Stomach (tissue), 9 donors: ENCODE data around the gene SUSD4. TPM values are rescaled to one million over a fixed set of nuclear protein-coding genes. Genes with fewer than 3 reads are reported as not detected.
A peak's percentile ranks its signal among the peaks of the same experiment; 100 is the strongest.

Experiments
- DNase-seq, 2 donors: peaks; one replicate each; pipeline versions ENCODE4 v3.0.0 to v3.0.0-alpha.2; 2013 to 2019
- H3K27ac ChIP-seq, 5 donors: fragments of 200-600 bp in 4 of 5; sonication (generic) in 4 of 5; one replicate each; pipeline ENCODE4 v1.5.1; 2013 to 2019; ENCODE audit warnings: mild to moderate bottlenecking in 1 of 5, moderate library complexity in 1 of 5
- H3K27me3 ChIP-seq, 3 donors: fragments of 200-600 bp; sonication (generic); one replicate each; pipeline ENCODE4 v1.5.1; 2017 to 2019; ENCODE audit warnings: mixed run types in 1 of 3
- H3K36me3 ChIP-seq, 4 donors: fragments of 200-600 bp; sonication (generic); 1 replicate in 3 of 4; 2 replicates in 1 of 4; pipeline ENCODE4 v1.5.1; 2016 to 2019
- H3K4me1 ChIP-seq, 4 donors: fragments of 200-600 bp; sonication (generic); one replicate each; pipeline ENCODE4 v1.5.1; 2016 to 2019
- H3K4me3 ChIP-seq, 4 donors: fragments of 200-600 bp; sonication (generic) in 3 of 4; one replicate each; pipeline ENCODE4 v1.5.1; 2016 to 2019; ENCODE audit warnings: mild to moderate bottlenecking in 1 of 4
- H3K9me3 ChIP-seq, 4 donors: fragments of 200-600 bp; sonication (generic); one replicate each; pipeline ENCODE4 v1.5.1; 2016 to 2019
- EP300 ChIP-seq: sonication (generic); formaldehyde crosslinking; IDR thresholded peaks from one replicate; pipeline ENCODE4 v1.6.1; 2017; ENCODE audit warnings: antibody characterized with exemption
- POLR2A ChIP-seq, 4 donors: fragments of 450-650 bp; IDR thresholded peaks; one replicate each; pipeline ENCODE4 v1.6.1; 2016; ENCODE audit warnings: antibody characterized with exemption in 4 of 4, control low read depth in 2 of 4, mild to moderate bottlenecking in 1 of 4, moderate library complexity in 1 of 4
- POLR2AphosphoS5 ChIP-seq, 3 donors: sonication (generic); formaldehyde crosslinking; IDR thresholded peaks; one replicate each; pipeline ENCODE4 v1.6.1; 2016; ENCODE audit warnings: antibody characterized with exemption in 3 of 3
- WGBS, 5 donors: extraction: QIAGEN DNeasy Blood & Tissue Kit in 3 of 5; methylation state at CpG; one replicate each; pipeline versions ENCODE4 v1.1.5 to v1.1.7; 2013 to 2018; 5-methylcytosine and 5-hydroxymethylcytosine counted together
- intact Hi-C: fragments of 100-400 bp; cut with DNase I; formaldehyde crosslinking; loops from one replicate; pipeline ENCODE4 v1.15.1; 2023; ENCODE audit warnings: low total_unique reads
- polyA plus RNA-seq, 3 donors: library from polyadenylated mRNA; stranded (reverse); fragments of 200-250 nt; gene quantifications; one replicate each; pipeline ENCODE4 v1.2.3, GENCODE V29; 2013
- total RNA-seq, 5 donors: library from RNA; depleted of rRNA; stranded (reverse); fragments of >200 nt; gene quantifications; one replicate each; pipeline versions ENCODE4 v1.1.0 to v1.2.3, GENCODE V29; 2014 to 2016
- TF ChIP-seq, protein P1 (sequence below), 7 experiments: fragments of 450-650 bp in 4 of 7; fragments of 200-600 bp in 3 of 7; sonication (generic) in 3 of 7; IDR thresholded peaks; one replicate each; pipeline ENCODE4 v1.5.1; 2016 to 2019; ENCODE audit warnings: antibody characterized with exemption in 7 of 7, control low read depth in 2 of 7, mild to moderate bottlenecking in 1 of 7
- donor health status: healthy with polysubstance abuse.
- donor health status: Bipolar disorder and iron deficiency.
- donor health status: healthy.

SUSD4 gene
- total and polyA plus RNA-seq, 8 donors = 5.5 to 35.6 (median 8.1) TPM; not detected in 1

DNA sequence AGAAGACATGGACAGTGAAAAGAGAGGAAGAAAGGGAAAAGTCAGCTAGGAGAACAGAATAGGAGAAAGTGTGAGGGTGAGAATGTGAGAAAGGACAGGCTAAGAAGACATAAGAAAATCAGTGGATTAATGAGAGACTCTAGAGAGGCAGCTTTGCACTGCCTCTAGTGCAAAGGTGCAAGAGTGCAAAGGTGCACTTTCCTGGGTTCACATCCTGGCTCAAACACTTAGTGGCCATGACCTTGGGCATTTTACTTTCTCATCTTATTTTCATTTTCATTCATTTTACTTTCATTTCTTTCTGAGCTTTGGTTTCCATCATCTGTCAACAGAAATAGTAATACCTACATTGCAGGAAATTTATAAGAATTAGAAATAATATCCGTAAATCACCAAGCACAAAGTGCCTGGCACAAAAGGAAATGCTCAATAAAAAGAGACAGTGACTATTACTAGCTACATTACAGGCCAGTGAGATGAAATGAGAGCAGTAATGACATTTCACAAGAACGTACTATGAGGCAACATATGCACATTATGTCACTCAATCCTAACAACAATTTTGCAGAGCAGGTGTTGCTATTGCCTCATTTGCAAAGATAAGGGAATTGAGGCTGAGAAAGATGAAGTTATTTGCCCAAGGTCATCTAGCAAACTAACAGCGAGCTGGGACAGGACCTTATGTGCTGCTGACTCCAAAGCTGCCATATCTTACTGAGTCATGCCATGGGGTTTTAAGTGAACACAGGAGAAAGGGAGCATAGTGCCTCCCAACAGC is 113.9 kb downstream of the SUSD4 start:
- Histone ChIP-seq H3K4me3 (no peak overlapping the region), H3K36me3 (no peaks in the 10 kb centered on the region), H3K27ac (no peak overlapping the region), H3K27me3 (no peaks in the 10 kb centered on the region), H3K4me1 (peaks cover 0 to 14% (median 4%) of the 10 kb centered on the region in 4 donors), H3K9me3 (no peaks in the 10 kb centered on the region)
- 56 to 72% (median 62%) methylated on average over 3 of the region's 3 CpGs for WGBS, 5 donors
- peak in 1 of 3 donors; percentile 52 for TF ChIP-seq POLR2AphosphoS5 (IDR thresholded peaks at IDR 0.05)
- TF ChIP-seq POLR2A (IDR thresholded peaks at IDR 0.05) = no peak
- TF ChIP-seq, protein P1, sequence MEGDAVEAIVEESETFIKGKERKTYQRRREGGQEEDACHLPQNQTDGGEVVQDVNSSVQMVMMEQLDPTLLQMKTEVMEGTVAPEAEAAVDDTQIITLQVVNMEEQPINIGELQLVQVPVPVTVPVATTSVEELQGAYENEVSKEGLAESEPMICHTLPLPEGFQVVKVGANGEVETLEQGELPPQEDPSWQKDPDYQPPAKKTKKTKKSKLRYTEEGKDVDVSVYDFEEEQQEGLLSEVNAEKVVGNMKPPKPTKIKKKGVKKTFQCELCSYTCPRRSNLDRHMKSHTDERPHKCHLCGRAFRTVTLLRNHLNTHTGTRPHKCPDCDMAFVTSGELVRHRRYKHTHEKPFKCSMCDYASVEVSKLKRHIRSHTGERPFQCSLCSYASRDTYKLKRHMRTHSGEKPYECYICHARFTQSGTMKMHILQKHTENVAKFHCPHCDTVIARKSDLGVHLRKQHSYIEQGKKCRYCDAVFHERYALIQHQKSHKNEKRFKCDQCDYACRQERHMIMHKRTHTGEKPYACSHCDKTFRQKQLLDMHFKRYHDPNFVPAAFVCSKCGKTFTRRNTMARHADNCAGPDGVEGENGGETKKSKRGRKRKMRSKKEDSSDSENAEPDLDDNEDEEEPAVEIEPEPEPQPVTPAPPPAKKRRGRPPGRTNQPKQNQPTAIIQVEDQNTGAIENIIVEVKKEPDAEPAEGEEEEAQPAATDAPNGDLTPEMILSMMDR (IDR thresholded peaks at IDR 0.05) = no peak
- intact Hi-C loops = no loop called here
- DNase-seq = peak; percentile 17 to 41

GRCh38 chr1:223248770-223249140 is 115.2 kb downstream of the SUSD4 start:
- intact Hi-C loops = no loop called here
- TF ChIP-seq POLR2A (IDR thresholded peaks at IDR 0.05) (no peak), EP300 (no peak), POLR2AphosphoS5 (IDR thresholded peaks at IDR 0.05) (no peak)
- TF ChIP-seq, protein P1 (IDR thresholded peaks at IDR 0.05) = no peak
- Histone ChIP-seq H3K36me3 (no peaks in the 10 kb centered on the region), H3K4me1 (peaks cover 0 to 14% (median 4%) of the 10 kb centered on the region in 4 donors), H3K4me3 (no peak overlapping the region), H3K9me3 (no peaks in the 10 kb centered on the region), H3K27me3 (no peaks in the 10 kb centered on the region), H3K27ac (no peak overlapping the region)
- WGBS, 5 donors = 71 to 82% (median 77%) methylated on average over 6 of the region's 6 CpGs
- peak; percentile 16 to 60 for DNase-seq

DNA sequence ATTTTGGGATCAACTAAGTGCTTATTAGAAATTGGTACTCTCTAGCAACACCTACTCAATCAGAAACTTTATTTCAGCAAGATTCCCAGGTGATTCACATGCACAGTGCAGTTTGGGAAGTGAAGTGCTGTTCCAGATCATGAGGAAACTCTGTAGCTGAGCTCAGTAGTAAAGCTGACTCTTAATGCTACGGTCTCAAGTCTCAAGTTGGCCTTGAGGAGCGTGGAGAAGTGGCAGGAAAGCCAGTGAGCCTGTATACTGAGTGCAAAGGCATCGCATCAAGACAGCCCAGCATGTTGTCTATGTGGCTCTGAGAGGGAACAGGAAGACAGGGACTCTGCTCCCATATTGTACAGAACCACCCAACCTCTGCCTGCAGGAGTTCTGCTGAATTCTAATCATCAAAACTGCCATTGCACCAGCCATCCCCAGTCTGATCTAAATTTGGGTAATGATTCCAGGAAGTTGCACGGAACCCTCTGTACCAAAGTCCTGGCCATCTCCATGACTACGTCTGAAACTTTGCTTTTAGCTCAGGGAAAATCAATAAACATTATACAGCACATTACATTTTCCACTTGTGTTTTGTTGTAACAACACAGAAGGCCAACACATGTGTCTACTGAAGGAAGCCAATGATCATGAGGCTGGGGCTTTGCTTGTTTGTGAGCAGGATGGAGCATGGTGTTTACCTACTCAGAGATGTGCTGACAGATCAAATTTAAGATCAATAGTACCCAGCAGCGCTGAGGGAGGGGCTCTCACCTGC is 115.8 kb downstream of the SUSD4 start:
- intact Hi-C loops = no loop called here
- 65 to 81% (median 72%) methylated on average over 6 of the region's 6 CpGs for WGBS, 5 donors
- Histone ChIP-seq H3K36me3 (no peaks in the 10 kb centered on the region), H3K27me3 (no peaks in the 10 kb centered on the region), H3K4me1 (peaks cover 0 to 14% (median 4%) of the 10 kb centered on the region in 4 donors), H3K9me3 (no peaks in the 10 kb centered on the region), H3K4me3 (no peak overlapping the region), H3K27ac (no peak overlapping the region)
- TF ChIP-seq POLR2A (IDR thresholded peaks at IDR 0.05) = no peak
- no peak for TF ChIP-seq POLR2AphosphoS5 (IDR thresholded peaks at IDR 0.05)
- TF ChIP-seq, protein P1 (IDR thresholded peaks at IDR 0.05) = no peak
- no peak for TF ChIP-seq EP300
- DNase-seq = peak in 1 of 2 donors; percentile 30

DNA sequence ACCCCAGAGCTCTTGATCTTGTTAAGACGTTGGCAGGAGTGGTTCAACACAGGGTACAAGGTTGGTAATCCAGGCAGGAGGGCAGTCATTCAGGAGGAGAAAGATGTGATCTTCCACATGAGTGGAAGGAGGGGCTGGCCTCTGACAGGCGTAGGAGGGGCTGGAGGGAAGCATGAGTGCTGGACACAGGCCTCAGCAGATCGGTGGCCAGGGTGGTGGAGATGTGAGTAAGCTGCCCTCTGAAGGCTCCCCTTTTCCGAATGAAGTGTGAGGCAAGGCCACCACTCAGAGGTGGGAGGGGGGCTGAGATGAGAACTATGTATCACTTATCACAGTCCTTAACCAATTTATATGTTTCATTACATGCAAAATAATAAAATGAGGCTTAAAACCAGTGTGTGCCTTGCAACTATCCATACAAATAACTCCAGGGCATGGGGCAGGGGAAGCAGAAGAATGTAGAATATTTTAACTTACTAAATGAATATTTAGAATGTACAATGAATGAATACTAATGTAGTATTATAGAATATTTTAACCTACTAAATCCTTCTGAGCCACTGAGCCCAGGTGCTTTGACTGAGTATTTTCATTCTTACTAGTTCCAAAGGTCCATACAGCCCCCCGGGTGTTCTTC is 117.4 kb downstream of the SUSD4 start:
- H3K27me3 ChIP-seq = no peaks in the 10 kb centered on the region
- intact Hi-C loops = no loop called here
- no peaks in the 10 kb centered on the region for H3K36me3 ChIP-seq
- no peaks in the 10 kb centered on the region for H3K9me3 ChIP-seq
- WGBS, 5 donors = 74 to 85% (median 82%) methylated on average over 5 of the region's 5 CpGs
- no peak for DNase-seq
- no peak overlapping the region for H3K4me3 ChIP-seq
- H3K27ac ChIP-seq = no peak overlapping the region
- TF ChIP-seq POLR2AphosphoS5 (IDR thresholded peaks at IDR 0.05) (no peak), EP300 (no peak), POLR2A (IDR thresholded peaks at IDR 0.05) (no peak)
- TF ChIP-seq, protein P1 (IDR thresholded peaks at IDR 0.05) = no peak
- H3K4me1 ChIP-seq = peaks cover 0 to 14% (median 4%) of the 10 kb centered on the region in 4 donors
